SK-N-MC (cell line): ENCODE results near the gene TRIM7.

ENCODE experiments used
- EZH2 ChIP-seq: fragments of 200-600 bp; sonication (generic); IDR thresholded peaks from one replicate; pipeline ENCODE4 v1.6.1; 2017; ENCODE audit warnings: antibody characterized with exemption
- POLR2AphosphoS5 ChIP-seq: IDR thresholded peaks from 2 replicates; pipeline ENCODE4 v1.6.1; 2012; ENCODE audit warnings: mild to moderate bottlenecking, low read depth, low read length, borderline replicate concordance

DNA sequence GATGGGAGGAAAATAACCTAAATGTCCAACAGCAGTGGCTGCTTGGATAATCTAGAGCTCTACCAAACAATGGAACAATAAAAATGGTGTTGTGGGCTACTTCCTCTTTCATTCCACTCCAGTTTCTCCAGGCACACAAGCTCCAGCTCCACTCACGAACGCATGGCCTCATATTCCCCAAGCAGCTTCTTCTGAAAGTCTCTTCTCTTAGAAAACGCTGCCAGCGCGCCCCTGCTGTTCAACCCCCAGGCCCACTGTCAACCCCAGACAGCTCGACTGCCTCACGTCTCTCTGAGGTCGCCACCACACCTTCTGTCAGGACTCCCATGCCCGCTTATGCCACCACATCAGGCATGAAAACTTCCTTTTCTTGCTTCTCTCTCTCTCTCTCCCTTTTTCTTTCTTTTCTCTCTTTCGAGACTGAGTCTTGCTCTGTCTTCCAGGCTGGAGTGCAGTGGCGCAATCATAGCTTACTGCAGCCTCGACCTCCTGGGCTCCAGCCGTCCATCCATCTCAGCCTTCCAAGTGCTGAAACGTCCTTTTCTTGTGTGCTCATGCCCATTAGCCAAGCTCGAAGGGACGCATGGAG lies 41.4 kb downstream of the TRIM7 start:
- TF ChIP-seq EZH2 (no peak), POLR2AphosphoS5 (no peak)
